Spleen (tissue), 7 donors: Measurements from ENCODE around the gene PDE8B.

Experiments used
- CTCF ChIP-seq, 11 experiments: fragments of 200-600 bp in 7 of 11; fragments of 450-650 bp in 4 of 11; sonication (generic) in 4 of 11; IDR thresholded peaks in 8 of 11; conservative IDR thresholded peaks in 3 of 11; 1 replicate in 7 of 11; 2 replicates in 4 of 11; pipeline versions ENCODE4 v1.4.0 to v1.8.0; 2016 to 2021; ENCODE audit warnings: antibody characterized with exemption in 11 of 11, inconsistent platforms in 4 of 11, mild to moderate bottlenecking in 1 of 11
- POLR2A ChIP-seq, 3 donors: fragments of 450-650 bp; IDR thresholded peaks; one replicate each; pipeline ENCODE4 v1.5.1; 2017; ENCODE audit warnings: antibody characterized with exemption in 3 of 3, mild to moderate bottlenecking in 1 of 3
- POLR2AphosphoS5 ChIP-seq, 3 donors: sonication (generic); formaldehyde crosslinking; IDR thresholded peaks; one replicate each; pipeline ENCODE4 v1.5.1; 2017; ENCODE audit warnings: antibody characterized with exemption in 3 of 3
- donor health status: DM: no; HTN: no; CAD: no; lungs with moderate emphysema.
- donor health status: DM: no; HTN: no; CAD: no.
- donor health status: DM: no; HTN: no; CAD: no.

GRCh38 chr5:77163453-77163852 lies 47.0 kb upstream of the PDE8B start:
- TF ChIP-seq POLR2A (IDR thresholded peaks at IDR 0.05), result no peak
- no peak for TF ChIP-seq CTCF (IDR thresholded peaks at IDR 0.05 in 8 of 11, conservative IDR thresholded peaks at IDR 0.05 in 3 of 11)
- no peak for TF ChIP-seq POLR2AphosphoS5 (IDR thresholded peaks at IDR 0.05)
